GM12801 (cell line): ENCODE data around the gene VSIG1.

ENCODE experiments used
- TF ChIP-seq, protein P1 (sequence below): IDR thresholded peaks from one replicate; pipeline ENCODE4 v1.5.1; 2011; ENCODE audit warnings: control low read depth; ENCODE audit not compliant: insufficient read length; ENCODE audit errors: extremely low read depth

VSIG1 gene

GRCh38 chrX:108034725-108035124, 10.1 kb upstream of the VSIG1 start:
- TF ChIP-seq, protein P1, sequence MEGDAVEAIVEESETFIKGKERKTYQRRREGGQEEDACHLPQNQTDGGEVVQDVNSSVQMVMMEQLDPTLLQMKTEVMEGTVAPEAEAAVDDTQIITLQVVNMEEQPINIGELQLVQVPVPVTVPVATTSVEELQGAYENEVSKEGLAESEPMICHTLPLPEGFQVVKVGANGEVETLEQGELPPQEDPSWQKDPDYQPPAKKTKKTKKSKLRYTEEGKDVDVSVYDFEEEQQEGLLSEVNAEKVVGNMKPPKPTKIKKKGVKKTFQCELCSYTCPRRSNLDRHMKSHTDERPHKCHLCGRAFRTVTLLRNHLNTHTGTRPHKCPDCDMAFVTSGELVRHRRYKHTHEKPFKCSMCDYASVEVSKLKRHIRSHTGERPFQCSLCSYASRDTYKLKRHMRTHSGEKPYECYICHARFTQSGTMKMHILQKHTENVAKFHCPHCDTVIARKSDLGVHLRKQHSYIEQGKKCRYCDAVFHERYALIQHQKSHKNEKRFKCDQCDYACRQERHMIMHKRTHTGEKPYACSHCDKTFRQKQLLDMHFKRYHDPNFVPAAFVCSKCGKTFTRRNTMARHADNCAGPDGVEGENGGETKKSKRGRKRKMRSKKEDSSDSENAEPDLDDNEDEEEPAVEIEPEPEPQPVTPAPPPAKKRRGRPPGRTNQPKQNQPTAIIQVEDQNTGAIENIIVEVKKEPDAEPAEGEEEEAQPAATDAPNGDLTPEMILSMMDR = no peak

DNA sequence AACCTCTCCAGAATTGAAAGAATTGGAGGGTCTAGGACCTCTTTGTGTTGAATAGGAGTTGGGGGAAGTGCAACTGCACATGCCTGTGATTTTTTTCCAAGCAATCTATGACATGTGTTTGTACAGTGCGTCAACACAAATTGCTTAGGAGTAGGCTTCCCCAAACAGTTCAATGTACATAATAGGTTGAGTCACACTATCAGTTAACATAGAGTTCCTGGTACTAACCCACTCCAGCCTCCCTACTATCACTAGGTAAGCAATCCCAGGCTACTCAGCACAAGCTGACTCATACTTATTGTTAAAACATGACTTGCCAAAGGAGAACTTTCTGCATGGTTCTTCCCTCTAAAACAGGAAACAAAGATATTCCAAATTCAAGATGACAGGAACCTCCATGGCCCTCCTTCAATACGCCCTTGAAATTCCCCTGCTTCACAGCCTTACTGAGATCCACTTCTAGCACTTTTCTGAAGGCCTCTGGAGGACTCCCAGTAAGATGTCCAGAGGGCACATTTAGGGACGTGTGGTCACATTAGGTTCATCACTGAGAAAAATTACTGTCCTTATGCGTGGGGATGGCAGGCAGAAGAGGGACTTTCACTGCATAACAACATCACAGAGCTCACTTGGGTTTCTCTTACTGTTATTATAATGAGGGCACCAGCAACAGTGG, 8.4 kb upstream of the VSIG1 start:
- TF ChIP-seq, protein P1 = no peak

DNA sequence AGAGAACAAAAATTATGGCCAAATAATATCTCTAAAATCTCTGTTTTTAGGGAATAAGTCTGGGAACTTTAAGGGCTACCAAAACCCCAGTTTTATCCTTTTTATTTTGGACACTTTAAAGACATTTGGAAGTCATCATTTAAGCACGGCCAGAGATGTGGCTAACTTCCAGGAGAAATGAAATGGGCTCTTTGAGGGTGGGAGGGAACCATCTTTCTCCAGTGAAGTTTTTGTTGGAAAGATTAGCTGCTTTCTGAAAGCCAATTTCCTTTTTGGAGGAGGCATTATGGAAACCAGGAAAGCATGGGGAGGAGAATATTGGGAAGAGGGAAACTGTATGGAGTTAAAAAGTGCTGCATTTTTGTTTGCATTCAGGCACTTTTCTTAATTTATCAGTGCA, 4.8 kb downstream of the VSIG1 start:
- TF ChIP-seq, protein P1 = no peak

DNA sequence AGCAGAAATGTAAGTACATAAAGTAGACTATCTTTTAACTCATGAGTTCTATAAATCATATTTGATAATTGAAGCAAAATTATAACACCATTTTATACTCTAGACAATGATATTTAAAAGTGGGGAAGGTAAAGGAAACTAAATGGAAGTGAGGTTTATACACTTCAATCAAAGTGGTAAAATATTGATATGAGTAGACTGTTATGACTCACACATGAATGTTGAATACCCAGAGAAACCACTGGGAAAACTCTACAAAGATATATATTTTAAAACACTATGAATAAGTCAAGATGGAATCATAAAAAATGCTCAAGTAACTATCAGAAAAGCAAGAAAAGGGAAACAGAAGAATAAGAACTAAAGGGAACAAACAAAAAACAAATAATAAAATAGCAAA, 8.4 kb downstream of the VSIG1 start:
- TF ChIP-seq, protein P1 = no peak

DNA sequence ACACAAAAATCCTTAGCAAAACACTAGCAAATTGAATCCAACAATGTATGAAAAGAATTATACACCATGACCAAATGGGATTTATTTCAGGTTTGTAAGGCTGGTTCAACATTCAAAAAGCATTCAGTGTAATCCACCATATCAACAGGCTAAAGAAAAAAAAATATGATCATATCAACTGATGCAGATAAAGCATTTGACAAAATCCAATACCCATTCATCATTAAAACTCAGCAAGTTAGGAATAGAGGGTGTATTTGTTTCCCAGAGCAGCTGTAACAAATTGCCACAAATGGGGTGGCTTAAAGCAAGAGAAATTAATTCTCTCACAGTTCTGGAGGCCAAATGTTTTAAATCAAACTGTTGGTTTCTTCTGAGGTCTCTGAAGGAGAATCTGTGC, 10.7 kb downstream of the VSIG1 start:
- TF ChIP-seq, protein P1 = no peak

DNA sequence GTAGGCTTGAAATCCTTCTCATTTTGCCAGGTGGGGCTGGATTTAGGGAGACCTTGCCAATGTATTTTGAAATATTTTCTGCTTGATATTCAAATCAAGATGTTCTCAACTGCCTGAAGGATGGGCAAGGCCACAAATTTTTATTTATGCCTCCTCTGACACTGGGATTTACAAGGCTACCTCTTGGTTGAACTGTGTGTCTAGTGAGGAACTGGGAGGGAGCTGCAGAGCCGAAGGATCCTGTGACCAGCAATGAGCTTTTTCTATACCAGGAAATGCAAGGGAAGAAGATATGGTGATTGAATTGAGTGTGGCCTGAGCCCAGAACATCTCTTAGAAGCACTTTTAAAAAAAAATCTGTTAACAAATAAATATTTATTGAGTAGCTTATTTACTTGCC, 14.9 kb downstream of the VSIG1 start:
- TF ChIP-seq, protein P1 = no peak

GRCh38 chrX:108064001-108064400, 19.1 kb downstream of the VSIG1 start:
- TF ChIP-seq, protein P1 = no peak
